NCI-H2107 treated with DMSO at 0.1 percent for 48 hours (cell line): ENCODE measurements around the gene NUMA1.

Experiments
- DNase-seq: peaks from one replicate; lab custom pipeline; 2025; ENCODE audit not compliant: unreplicated experiment; lab: John Stamatoyannopoulos, UW

Gene NUMA1, protein sequence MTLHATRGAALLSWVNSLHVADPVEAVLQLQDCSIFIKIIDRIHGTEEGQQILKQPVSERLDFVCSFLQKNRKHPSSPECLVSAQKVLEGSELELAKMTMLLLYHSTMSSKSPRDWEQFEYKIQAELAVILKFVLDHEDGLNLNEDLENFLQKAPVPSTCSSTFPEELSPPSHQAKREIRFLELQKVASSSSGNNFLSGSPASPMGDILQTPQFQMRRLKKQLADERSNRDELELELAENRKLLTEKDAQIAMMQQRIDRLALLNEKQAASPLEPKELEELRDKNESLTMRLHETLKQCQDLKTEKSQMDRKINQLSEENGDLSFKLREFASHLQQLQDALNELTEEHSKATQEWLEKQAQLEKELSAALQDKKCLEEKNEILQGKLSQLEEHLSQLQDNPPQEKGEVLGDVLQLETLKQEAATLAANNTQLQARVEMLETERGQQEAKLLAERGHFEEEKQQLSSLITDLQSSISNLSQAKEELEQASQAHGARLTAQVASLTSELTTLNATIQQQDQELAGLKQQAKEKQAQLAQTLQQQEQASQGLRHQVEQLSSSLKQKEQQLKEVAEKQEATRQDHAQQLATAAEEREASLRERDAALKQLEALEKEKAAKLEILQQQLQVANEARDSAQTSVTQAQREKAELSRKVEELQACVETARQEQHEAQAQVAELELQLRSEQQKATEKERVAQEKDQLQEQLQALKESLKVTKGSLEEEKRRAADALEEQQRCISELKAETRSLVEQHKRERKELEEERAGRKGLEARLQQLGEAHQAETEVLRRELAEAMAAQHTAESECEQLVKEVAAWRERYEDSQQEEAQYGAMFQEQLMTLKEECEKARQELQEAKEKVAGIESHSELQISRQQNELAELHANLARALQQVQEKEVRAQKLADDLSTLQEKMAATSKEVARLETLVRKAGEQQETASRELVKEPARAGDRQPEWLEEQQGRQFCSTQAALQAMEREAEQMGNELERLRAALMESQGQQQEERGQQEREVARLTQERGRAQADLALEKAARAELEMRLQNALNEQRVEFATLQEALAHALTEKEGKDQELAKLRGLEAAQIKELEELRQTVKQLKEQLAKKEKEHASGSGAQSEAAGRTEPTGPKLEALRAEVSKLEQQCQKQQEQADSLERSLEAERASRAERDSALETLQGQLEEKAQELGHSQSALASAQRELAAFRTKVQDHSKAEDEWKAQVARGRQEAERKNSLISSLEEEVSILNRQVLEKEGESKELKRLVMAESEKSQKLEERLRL (N-terminal part only)

DNA sequence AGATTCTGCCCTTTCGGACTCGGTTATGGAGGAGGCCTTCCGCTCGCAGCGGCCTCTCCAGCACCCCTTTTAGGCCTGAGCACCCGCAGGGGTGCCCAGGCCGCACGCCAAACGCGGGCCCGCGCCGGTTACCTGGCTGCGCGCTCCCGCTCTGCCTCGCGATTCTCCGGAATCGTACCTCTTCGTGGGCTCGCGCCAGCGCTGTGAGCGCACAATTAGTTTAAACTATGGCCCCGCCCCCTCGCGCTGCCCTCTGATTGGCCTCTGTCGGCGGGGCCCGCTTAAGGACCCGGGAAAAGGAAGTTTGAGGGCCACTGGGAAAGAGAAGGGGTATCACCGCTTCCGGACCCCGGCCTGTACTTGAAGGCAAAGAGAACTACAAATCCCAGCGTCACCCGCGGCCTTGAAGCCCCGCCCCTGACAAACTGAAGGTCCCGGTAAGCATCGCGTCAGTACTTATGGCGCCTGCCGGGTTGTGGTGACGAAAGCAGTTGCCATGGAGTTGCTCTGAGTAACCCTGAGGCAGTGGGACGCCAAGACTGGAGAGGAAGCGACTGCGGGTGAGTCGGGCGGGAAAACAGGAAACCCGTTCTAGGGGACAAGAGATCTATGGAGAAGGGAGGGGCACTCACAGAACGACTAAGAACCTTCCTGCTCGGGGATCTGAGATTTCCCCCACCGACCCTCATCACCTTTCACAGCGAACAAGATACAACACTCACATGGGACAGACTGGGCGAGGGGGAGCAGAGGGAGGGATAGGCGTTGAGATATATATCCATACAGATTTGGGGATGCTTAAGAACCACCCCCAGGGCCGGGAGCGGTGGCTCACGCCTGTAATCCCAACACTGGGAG lies at the start of gene NUMA1, which contains the start of gene LRRC51:
TSS of gene NUMA1 (minus strand) at position 217 of the 858 bp plus-strand sequence. CDS start 44,599 bp downstream, outside the sequence.
TSS of gene LRRC51 (plus strand) at position 525 of the 858 bp plus-strand sequence. CDS start 8,234 bp downstream, outside the sequence.
- DNase-seq, result peak; percentile 99

DNA sequence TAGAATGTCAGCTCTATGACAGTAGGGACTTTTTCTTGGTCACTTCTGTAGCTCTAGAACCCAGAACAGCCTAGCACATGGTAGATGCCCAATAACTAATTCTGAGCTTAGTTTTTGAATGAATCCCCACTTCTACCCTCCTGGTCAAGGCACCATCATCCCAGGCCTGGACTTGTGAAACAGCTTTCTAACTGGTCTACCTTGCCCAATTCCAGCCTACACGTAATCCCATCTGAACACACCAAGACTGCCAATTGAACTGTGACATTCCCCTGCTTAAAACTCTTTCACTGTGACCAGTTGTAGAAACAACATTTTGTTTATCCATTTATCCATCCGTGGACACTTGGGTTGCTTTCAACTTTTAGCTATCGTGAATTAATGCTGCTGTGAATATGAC lies 49.0 kb upstream of the NUMA1 start:
- DNase-seq, result no peak

DNA sequence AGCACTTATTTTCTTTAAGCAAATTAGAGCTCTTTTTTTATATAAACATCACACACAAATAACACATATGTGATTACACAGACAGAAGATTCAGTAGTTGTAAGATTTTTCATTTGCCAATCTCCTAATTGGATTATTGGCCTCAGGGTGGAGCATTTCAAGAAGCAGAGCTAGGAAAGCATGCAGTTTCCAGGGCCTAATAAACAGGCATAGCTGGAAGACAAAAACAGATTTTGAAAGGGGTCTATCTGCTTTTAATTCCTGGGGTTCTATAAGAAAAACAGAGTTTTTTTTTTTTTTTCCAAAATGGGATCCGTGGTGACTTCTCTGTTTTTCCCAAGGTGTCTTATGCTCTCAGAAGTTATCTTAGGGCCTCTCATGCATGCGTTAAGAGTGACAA lies 47.6 kb upstream of the NUMA1 start:
- DNase-seq, result no peak

DNA sequence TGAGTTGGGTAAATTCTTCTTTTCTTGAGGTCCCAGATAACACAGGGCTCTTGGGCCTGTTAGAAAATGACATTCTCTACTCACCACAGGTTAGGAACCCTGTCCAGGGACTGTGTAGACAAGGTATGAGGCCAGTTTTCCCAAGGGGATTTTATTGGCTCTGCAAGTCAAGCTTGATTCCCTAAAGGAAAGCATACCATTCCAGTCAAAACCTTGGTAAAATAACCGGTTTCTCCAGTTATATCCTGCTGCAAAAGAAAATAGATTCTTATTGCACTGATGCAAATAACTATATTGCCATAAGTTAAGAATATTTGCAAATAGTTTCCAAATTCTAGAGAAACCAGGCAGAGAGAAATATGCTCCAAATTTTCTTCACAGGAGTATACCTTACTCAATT lies 45.6 kb upstream of the NUMA1 start:
- DNase-seq, result no peak

DNA sequence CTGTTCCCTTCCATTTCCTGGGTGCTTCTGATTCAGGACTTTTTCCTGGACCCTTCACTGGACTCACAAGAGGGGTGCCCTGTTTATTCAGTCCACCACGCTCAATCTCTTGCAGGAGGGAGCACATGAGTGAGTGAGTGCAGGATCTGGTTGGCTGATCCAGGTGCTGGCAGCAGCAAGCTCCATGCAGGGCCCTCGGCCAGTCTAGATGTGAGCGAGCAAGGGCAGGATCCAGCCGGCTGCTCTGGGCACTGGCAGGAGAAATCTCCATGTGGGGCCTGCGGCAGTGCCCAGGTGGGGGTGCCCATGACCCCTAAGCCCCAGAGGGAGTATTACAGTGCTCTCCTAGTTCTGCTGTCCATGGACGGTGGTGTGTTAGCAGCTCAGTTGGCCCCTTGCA lies 43.7 kb upstream of the NUMA1 start:
- no peak for DNase-seq

DNA sequence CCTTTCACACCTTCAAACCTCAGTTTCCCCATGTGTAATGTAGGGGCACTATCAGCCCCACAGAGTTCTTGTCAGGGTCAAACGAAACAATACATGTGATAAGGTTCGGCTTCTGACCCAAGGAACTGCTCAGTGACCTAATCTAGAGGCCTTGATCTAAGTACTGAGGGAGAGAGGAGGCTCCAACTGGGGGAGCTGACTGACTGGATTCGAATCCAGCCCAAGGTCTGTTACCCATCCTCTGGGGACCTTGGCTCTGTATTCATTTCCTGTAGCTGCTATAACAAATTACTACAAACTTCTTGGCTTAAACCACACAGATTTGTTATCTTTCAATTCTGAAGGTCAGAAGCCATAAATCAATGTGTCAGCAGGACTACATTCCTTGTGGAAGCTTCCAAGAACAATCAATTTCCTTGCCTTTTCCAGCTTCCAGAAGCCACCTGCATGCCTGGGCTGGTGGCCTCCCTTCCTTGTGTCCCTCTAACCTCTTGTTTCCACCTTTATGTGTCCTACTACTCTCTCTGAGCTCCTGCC lies 42.8 kb upstream of the NUMA1 start:
- no peak for DNase-seq

DNA sequence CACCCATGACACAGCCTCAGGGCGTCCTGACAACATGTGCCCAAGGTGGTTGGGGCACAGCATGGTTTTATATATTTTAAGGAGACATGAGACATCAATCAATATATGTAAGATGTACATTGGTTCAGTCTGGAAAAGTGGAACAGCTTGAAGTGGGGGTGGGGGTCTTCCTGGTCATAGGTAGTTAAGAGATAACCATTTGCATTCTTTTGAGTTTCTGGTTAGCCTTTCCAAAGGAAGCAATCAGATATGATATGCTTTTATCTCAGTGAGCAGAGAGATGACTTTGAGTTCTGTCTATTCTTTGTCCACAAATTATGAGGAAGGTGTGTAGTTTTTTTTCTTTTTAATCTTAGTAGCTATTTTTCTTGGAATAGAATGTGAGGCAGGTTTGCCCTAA lies 42.3 kb upstream of the NUMA1 start:
- no peak for DNase-seq

DNA sequence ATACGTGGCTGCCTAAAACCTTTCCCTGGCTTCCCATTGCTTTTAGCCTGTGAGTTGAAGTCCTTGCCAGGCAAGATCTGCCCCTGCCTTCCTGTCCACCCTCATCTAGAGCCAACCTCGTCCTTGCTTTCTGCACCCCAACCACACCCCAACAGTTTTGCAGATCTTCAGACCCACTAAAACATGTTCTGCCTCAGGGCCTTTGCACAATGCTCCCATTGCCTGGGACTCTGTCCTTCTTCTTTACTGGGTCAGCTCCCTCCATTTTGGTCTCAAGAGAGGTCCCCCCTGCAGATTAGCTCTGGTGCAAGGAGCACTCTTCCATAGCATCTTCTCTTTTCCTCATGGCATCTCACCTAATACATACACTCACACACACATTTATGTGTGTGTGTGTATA lies 40.6 kb upstream of the NUMA1 start:
- DNase-seq, result no peak

DNA sequence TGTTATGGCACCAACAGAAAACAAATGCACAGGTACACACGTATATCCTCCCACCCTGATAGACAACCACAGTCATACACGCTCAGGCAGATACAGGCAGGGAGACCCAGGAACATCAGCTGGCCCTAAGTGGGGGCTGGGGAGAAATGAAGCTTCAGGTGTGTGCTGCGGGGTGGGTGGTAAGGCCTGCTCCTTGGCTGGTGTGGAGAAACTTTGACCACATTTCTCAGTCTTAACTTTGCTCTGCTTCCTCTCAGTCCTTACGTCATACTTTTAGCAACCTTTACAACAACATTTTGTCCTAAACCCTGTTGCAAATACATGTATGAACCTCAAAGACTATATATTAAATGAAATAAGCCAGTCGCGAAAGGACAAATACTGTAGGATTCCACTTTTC lies 38.9 kb upstream of the NUMA1 start:
- DNase-seq, result no peak

DNA sequence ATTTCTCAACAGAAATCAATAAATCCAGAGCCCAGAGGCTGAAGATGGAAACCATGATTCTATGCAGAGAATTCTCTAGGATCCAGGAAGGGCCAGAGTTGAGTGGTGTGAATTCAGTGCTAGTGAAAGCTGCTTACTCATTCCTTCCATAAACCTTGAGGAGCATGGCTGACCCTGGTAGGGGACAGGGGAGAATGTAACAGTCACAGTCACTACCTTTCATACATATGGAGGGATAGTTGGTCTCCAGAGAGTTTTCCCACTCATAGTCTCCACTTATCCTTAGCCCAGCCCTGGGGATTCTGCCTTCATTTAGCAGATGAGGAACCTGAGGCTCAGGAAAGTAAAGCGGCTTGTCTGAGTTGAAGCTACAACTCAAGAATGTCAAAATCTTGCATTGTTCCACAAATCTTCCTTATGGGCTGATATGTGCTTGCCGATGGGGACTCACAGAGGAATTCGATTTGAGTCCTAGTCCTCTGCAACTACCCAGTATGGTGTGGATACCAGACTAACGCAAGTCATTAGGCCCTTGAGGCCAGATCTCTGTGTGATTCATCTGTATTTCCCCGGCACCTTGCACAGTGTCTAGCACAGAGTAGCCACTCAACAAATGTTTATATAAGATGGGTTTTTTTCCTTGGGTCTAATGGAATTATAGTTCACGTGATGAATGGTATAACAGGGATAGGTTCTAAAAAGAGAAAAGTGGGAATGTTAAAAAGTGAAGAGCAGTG lies 35.8 kb upstream of the NUMA1 start:
- no peak for DNase-seq

DNA sequence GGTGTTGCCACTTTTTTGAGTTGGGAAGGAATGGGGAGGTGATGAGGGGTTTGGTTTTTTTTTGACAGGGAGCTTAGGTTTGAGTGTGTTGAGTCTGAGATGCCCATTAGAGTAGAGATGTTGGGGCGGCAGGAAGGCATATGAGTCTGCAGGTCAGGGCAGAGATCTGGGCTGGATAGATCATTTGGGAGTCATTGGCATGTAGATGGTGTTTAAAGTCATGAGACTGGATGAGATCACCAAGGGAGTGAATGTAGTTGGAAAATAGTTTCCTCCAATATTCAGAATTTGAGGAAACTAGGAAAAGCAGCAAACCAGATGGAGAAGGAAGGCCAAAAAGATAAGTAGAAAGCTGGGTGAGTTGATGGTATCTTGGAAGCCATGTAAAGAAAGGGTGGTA lies 34.2 kb upstream of the NUMA1 start:
- DNase-seq, result no peak

DNA sequence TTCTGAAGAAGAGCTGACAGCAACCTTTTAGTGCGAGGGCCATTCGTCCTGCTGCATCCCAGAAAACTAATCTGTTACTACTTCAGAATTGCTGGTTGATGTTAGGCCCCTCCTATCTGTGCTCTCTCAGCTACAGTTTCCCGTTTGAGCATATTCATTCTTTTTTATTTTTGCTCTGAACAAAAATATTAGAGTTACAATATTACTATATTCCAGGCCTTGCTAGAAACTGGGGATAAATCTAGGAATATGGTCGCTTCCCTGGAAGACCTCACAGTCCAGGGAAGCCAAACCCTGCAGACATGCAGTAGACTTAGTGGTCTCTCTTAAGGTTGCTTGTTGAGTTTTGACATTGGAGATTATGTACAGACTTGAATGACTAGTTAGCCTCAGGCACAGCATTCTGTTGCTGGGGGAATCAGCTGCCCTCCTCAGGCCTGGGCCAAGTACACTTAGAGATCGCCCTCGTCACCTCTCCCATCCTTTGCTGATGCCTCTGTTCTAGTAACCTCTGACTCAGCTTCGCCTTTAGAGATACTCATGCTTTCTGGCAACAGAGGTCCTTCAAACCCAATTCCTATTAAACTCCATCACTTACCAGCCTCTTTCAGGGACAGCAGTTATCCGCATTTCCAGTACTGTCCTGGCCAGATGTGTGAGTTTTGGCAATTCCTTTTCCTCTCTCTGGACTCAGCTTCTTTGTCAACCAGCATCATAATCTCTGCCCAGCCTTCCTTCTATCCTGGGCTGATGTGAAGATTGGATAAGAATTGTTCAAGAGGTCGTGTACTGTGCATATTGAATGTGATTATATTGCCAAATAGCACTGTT lies 32.9 kb upstream of the NUMA1 start:
- DNase-seq, result no peak

DNA sequence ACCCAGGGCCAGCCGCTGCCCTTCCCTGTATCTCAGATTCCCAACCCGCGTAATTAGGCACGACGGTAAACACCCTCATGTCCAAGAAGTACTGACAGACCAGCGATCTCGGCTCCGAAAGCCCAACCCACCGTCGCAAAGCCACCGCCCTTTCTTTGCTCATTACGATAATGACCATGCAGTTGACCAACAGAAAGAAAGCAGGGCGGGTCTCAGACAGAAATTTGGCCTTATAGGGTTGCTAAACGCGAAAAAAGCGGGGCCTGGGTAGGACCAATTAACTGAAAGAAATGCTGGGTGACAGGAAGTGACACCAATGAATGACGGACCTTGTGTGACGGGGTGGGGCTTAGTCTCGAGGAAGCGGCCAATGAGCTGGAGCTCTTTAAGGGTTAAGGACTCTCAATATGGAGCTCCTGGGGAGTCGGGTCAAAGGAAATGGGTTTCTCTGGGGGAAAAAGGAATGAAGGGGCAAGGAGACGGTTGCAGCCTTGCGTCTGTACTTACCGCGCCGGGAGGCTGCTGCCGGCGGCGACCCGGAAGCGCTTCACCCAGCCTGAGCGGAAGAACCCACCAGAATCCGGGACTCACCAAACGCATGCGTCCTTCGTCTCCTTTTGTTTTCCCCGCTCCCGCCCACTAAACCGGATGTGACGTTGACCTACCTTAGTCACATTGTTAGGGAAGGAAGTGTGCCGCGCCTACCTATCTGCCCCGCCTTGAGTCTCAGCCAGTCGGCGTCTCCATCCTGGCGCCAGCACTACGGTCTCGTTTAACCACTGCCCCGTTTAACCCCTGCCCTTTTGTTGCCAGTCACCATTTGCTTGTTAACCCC lies 32.0 kb upstream of the NUMA1 start, which contains the start of gene ANAPC15:
TSS of gene ANAPC15 (minus strand) at position 553 of the 835 bp plus-strand sequence. CDS start 1,419 bp downstream, outside the sequence.
- peak; percentile 98 for DNase-seq

DNA sequence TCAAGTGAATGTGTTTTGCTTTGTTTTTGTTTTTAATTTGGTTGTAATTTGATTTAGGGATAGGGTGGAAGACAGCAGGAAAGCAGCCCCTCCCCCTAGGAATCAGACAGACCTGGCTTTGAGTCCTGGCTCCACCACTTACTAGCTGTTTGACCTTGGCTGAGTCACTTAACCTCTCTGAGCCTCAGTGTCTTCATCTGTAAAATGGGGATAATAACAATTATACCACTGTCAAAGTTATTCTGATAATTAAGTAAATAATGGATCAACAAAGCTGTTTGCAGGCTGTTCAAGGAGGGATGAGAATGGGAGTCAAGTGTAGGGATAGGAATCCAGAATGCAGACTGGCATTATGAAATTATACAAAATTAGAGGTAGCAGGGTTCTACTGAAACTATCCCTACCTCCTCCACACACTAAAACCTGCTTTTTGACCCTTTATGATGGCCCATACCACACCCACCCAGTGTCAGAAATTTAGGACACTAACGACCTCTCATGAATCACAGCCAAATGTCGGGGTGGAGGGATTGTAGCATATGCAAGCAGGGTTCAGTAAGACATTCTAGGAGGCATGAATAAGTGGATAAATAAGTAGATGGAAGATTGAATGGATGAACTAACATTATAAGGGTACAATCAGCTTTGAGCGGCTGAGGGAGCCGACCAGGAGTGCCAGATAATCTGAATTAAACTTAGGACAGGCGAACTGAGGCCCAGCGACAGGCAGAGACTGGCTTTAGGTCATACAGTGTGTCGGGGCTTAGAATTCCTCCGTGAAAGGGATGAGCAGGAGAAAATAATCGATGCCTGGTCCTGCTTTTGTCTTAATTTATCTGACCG lies 31.2 kb upstream of the NUMA1 start:
- no peak for DNase-seq

DNA sequence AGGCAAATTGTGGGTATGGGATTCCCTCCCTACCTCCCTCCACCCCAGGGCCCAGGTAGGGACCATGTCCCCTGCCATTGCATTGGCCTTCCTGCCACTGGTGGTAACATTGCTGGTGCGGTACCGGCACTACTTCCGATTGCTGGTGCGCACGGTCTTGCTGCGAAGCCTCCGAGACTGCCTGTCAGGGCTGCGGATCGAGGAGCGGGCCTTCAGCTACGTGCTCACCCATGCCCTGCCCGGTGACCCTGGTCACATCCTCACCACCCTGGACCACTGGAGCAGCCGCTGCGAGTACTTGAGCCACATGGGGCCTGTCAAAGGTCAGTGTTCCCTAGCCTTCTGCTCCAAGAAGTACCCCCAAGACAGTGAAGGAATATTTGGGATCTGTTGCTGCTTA lies 25.5 kb upstream of the NUMA1 start, which contains the start of gene TOMT:
TSS of gene TOMT (plus strand) at position 37 of the 400 bp plus-strand sequence. CDS start at position 65, 28 bp downstream.
- no peak for DNase-seq

DNA sequence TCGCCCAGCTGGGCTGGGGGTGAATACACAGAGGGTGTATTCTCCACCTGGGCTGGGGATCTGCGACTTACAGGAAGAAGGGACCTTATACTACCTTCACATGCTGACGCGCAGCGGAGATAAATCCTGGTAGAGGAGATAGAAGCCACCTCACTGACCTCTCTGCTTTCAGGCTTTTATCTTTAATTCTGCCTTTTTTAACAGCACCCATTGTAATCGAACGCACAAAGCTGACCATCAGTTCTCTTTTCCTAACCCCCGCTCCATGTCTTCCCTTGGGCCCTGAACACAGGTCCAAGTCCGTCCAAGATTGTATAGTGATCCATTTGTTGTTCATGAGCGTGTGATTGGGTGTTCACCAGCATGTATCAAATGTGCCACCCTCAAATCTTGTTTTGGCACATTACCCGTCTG lies 23.4 kb upstream of the NUMA1 start:
- no peak for DNase-seq
